Hepatocyte (in vitro differentiated cells): ENCODE results near the gene ZNF597.

Source experiments
- EZH2phosphoT487 ChIP-seq: fragments of 200-600 bp; sonication (generic); IDR thresholded peaks from one replicate; pipeline ENCODE4 v1.6.1; 2018; ENCODE audit warnings: antibody characterized with exemption, mild to moderate bottlenecking, low read depth, moderate library complexity; ENCODE audit not compliant: unreplicated experiment, severe bottlenecking
- TF ChIP-seq, protein P1 (sequence below): fragments of 200-600 bp; sonication (generic); IDR thresholded peaks from 2 replicates; pipeline ENCODE4 v1.5.1; 2016; ENCODE audit warnings: antibody characterized with exemption, mild to moderate bottlenecking; ENCODE audit not compliant: poor library complexity

DNA sequence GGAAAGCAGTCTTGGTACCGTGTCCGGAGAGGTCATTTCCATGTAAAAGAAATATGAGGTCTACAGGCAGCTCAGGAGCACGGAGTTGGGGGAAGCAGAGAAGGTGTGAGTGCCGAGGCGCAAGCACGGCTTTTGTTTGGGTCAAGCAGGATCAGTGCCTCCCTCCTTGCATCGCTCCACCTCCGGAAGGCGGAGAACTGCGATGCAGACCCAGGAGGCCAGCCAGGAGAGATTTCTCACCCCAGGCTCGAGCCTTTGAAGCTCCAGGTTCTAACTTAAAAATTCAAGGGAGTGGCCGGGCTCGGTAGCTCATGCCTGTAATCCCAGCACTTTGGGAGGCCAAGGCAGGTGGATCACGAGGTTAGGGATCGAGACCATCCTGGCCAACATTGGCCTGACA lies 25.2 kb upstream of the ZNF597 start:
- TF ChIP-seq, protein P1, sequence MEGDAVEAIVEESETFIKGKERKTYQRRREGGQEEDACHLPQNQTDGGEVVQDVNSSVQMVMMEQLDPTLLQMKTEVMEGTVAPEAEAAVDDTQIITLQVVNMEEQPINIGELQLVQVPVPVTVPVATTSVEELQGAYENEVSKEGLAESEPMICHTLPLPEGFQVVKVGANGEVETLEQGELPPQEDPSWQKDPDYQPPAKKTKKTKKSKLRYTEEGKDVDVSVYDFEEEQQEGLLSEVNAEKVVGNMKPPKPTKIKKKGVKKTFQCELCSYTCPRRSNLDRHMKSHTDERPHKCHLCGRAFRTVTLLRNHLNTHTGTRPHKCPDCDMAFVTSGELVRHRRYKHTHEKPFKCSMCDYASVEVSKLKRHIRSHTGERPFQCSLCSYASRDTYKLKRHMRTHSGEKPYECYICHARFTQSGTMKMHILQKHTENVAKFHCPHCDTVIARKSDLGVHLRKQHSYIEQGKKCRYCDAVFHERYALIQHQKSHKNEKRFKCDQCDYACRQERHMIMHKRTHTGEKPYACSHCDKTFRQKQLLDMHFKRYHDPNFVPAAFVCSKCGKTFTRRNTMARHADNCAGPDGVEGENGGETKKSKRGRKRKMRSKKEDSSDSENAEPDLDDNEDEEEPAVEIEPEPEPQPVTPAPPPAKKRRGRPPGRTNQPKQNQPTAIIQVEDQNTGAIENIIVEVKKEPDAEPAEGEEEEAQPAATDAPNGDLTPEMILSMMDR: no peak
- TF ChIP-seq EZH2phosphoT487: no peak
